BLaER1 (cell line): ENCODE results near the gene CYB561D2.

Experiments used
- H3K27ac ChIP-seq: shearing (Covaris generic); formaldehyde crosslinking; 2 replicates; pipeline ENCODE4 v1.8.1; 2022
- H3K27me3 ChIP-seq: shearing (Covaris generic); formaldehyde crosslinking; 2 replicates; pipeline ENCODE4 v1.8.1; 2022
- H3K36me3 ChIP-seq: shearing (Covaris generic); formaldehyde crosslinking; 2 replicates; pipeline ENCODE4 v1.8.1; 2022
- H3K4me1 ChIP-seq: shearing (Covaris generic); formaldehyde crosslinking; 2 replicates; pipeline ENCODE4 v1.8.1; 2022
- H3K4me2 ChIP-seq: shearing (Covaris generic); formaldehyde crosslinking; 2 replicates; pipeline ENCODE4 v1.8.1; 2022
- H3K4me3 ChIP-seq: shearing (Covaris generic); formaldehyde crosslinking; 2 replicates; pipeline ENCODE4 v1.8.1; 2022
- H3K9ac ChIP-seq: shearing (Covaris generic); formaldehyde crosslinking; 2 replicates; pipeline ENCODE4 v1.8.1; 2022
- H3K9me3 ChIP-seq: shearing (Covaris generic); formaldehyde crosslinking; 2 replicates; pipeline ENCODE4 v1.8.1; 2022
- H4K20me1 ChIP-seq: shearing (Covaris generic); formaldehyde crosslinking; 2 replicates; pipeline ENCODE4 v1.8.1; 2022
- Cebpa-rat ChIP-seq: shearing (Covaris generic); IDR thresholded peaks from 2 replicates; pipeline ENCODE4 v1.8.1; 2022

Gene CYB561D2

DNA sequence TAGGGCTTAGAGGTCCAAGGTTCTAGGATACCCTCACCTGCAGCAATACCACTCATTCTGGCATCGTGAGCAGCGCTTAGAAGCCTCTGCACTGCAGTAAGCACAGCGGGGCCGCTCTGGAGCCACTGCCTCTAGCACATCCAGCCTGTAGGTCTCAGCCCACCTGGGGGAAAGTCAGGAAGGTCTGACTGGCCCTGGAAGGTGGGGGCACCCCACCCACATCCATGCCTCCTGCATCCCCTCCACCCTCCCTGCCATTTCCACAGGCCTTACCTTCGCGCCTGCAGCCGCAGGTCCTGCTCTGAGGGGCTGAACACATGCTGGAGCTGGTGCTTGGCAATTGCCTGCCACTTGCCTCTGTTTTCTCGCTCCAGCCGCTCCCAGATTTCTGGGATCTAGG lies 9.1 kb upstream of the CYB561D2 start:
- H3K4me2 ChIP-seq = peak overlapping the region; percentile 95
- H3K4me1 ChIP-seq = peaks cover 70% of the 10 kb centered on the region
- peak overlapping the region; percentile 88 for H3K4me3 ChIP-seq
- no peaks in the 10 kb centered on the region for H3K36me3 ChIP-seq
- H3K9me3 ChIP-seq = no peaks in the 10 kb centered on the region
- H4K20me1 ChIP-seq = peaks cover 6% of the 10 kb centered on the region
- peak overlapping the region; percentile 94; the same call in 1 of the 2 replicates for H3K9ac ChIP-seq
- no peak for TF ChIP-seq Cebpa-rat
- H3K27me3 ChIP-seq = peaks cover 37% of the 10 kb centered on the region
- H3K27ac ChIP-seq = peak overlapping the region; percentile 97

DNA sequence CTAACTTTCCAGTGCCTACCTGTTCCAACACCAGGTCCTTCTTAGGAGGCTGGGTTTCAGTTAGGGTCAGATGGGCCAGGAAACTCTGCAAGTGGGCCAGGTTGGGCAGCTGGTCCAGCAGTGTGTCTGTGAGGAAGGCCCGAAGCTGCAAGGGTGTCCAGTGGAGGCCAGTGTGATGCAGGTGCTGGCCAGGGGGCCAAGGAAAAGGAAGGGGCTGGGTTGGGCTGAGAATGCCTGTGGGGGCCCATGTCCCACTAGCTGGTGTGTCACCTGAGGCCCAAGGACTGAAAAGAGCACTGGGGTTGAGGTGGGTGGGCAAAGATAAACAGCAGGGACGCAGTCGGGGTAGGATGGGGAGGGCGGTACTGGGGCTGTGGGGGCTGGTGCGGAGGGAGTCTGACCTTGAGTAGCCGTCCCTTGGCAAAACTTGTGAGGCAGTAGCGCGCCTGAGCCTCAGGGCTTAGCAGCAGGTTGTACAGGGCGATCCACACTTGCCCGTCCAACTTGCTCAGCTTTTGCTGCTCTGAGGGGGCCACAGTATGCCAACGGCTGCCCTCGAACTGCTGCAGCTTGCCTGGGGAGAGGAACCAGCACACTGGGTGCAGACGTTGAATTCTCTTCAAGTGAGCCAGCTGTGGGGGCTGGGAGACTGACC lies 8.5 kb upstream of the CYB561D2 start:
- no peak overlapping the region for H3K4me3 ChIP-seq
- H3K36me3 ChIP-seq = no peaks in the 10 kb centered on the region
- no peak overlapping the region for H3K27ac ChIP-seq
- no peak for TF ChIP-seq Cebpa-rat
- H4K20me1 ChIP-seq = no peaks in the 10 kb centered on the region; the same call in 1 of the 2 replicates
- H3K9me3 ChIP-seq = no peaks in the 10 kb centered on the region
- peak overlapping the region; percentile 26 for H3K4me2 ChIP-seq
- peaks cover 37% of the 10 kb centered on the region for H3K27me3 ChIP-seq
- peaks cover 70% of the 10 kb centered on the region for H3K4me1 ChIP-seq
- no peak overlapping the region for H3K9ac ChIP-seq

DNA sequence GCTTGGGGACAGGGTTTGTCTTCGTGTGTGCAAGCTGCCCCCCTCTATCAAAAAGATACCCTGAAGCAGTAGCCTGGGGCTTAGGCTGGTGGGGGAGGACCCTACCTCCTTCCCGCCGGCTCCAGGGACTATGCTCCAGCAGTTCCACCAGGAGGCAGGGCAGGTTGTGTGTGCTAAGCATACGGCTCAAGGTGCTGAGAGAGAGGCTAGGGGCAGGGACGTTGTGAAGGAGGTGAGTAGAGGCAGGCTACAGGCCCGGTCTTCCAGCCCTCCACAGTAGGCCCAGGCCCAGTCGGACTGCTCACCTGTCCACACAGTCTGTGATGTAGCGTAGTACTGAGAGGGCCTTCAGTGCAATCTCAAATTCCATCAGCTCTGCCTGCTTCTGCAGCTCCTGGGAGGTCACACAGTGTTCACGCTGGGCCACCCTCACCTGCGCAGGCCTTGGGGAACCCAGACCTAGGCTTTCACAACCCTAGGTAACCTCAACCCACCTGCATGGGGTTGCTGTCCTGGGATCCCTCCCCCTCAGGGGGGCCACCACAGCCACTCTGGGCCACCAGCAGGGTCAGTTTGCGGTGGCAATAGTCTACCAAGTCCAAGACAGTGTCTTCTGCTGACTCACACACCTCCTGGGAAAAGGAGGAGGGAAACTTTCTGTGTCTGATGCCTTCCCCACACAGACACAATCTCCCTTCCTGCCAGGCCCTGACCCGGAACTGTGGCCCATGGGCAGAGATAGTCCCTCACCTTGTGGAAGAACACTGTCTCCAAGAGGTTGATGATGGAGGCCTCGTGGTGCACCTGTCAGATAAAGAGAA lies 7.6 kb upstream of the CYB561D2 start:
- H3K4me2 ChIP-seq = peak overlapping the region; percentile 26
- no peaks in the 10 kb centered on the region for H3K9me3 ChIP-seq
- H3K4me3 ChIP-seq = no peak overlapping the region
- H4K20me1 ChIP-seq = no peaks in the 10 kb centered on the region
- TF ChIP-seq Cebpa-rat = no peak
- H3K36me3 ChIP-seq = peaks cover 8% of the 10 kb centered on the region
- H3K4me1 ChIP-seq = peaks cover 70% of the 10 kb centered on the region
- H3K9ac ChIP-seq = no peak overlapping the region
- peaks cover 37% of the 10 kb centered on the region for H3K27me3 ChIP-seq
- H3K27ac ChIP-seq = no peak overlapping the region

DNA sequence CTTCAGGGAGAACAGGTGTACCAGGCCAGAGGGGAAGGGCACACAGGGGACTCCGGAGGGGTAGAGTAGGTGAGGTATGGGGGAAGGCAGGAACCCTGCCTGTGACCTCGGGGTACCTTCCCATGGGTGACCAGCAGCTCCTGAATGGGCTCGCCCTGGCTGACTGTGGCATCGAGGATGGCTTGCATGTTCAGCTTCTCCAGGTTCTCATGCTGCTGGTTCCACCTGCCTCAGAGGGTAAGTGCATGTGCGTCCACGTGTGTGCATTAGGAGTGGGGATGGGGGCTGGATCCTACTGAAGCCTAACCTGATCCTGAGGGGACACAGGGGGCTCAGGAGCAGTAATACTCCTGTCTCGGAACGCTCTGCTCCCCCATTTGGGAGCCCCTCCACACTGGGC lies 5.7 kb upstream of the CYB561D2 start:
- peaks cover 30% of the 10 kb centered on the region for H3K27me3 ChIP-seq
- H3K4me2 ChIP-seq = peak overlapping the region; percentile 84
- H3K9me3 ChIP-seq = no peaks in the 10 kb centered on the region
- H3K9ac ChIP-seq = no peak overlapping the region
- peaks cover 21% of the 10 kb centered on the region for H3K36me3 ChIP-seq
- peaks cover 10% of the 10 kb centered on the region; the same call in 1 of the 2 replicates for H4K20me1 ChIP-seq
- peak overlapping the region; percentile 49 for H3K4me3 ChIP-seq
- TF ChIP-seq Cebpa-rat = no peak
- no peak overlapping the region for H3K27ac ChIP-seq
- peaks cover 67% of the 10 kb centered on the region for H3K4me1 ChIP-seq

DNA sequence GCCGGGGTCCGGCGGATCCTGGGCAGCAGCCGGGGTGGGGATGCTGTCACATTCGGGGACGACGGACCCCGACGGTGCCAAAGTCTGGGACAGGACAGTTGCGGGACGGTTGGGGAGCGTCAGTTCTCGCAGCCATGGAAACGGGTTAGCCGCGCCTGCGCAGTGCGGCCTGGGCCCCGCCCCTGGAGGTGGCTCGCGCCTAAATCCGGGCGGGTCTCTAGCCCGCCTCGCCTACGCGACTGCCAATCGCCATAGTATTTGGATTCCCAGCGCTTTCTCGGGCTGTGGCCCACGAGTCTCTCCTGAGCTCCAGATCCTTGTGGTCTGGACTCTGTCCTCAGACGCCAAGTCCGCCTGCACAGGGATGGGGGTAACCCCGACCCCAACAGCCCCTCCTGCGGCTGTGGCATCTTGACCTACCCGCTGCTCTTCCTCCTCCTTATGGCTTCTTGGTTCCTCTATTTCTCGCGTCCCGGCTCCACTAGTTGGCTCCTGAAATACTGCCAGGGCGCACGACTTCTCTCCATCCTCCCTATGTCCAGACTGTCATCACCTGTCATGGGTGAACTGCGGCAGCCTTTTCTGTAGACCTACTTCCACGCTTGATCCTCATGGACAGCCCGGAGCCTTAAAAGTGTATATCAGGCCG lies 5.0 kb upstream of the CYB561D2 start, which contains the start of gene ZMYND10:
TSS of gene ZMYND10 (minus strand) at position 147 of the 649 bp plus-strand sequence. CDS start 153 bp downstream, outside the sequence.
- H3K27ac ChIP-seq = no peak within 1 kb of the TSS
- peak within 1 kb of the TSS; percentile 49 for H3K4me3 ChIP-seq
- peaks cover 10% of the 10 kb centered on the region; the same call in 1 of the 2 replicates for H4K20me1 ChIP-seq
- no peaks in the 10 kb centered on the region for H3K9me3 ChIP-seq
- peak within 1 kb of the TSS; percentile 84 for H3K4me2 ChIP-seq
- H3K36me3 ChIP-seq = peaks cover 21% of the 10 kb centered on the region
- peak within 1 kb of the TSS; percentile 39; the same call in 1 of the 2 replicates for H3K9ac ChIP-seq
- H3K27me3 ChIP-seq = peaks cover 23% of the 10 kb centered on the region
- peaks cover 65% of the 10 kb centered on the region for H3K4me1 ChIP-seq
- no peak for TF ChIP-seq Cebpa-rat

DNA sequence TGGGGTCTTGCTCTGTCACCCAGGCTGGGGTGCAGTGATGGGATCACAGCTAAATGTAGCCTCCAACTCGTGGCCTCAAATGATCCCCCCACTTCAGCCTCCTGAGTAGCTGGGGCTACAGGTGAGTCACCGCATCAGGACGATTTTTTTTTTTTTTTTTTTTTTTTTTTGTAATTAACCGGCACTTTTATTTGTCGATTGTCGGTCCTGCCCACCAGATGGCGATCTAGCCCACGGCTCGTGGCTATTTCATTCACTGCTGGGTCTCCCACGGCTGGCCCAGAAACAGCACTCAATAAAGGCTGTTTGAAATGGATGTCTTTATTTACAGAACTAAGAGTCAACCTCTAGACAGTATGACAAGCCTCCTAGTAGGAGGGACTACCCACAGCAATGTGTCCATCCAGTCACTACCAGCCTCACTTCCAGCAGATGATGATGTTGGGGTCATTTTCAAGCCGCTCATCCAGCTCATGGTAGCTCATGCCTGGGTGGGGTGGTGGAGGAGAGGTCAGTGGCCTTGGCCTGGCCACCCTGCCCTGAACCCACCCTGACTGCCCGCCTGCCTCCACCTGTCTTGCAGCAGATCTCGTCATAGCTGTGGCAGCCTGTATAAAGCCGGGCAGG lies 3.4 kb upstream of the CYB561D2 start:
- Histone ChIP-seq H3K9ac (0 out of 2 replicates have a peak overlapping the region, but pooled peaks have one; percentile 0), H3K4me2 (no peak overlapping the region)

DNA sequence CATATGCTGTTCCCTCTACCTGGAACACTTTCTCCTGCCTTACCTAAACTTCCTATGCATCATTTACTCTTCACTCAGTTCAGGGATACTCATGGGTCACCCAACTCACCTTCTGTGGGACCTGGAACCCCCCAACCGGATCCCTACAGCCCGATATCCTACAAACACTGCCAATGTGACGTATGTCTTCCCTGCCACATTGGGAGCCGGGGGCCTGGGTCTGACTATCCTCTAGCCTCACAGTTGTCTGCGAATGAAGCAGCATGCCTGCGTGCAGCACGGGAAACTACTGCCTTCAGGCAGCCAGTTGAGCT lies 492 bp upstream of the CYB561D2 start:
- Histone ChIP-seq H3K4me2 (peak overlapping the region; percentile 98), H4K20me1 (peaks cover 53% of the 10 kb centered on the region), H3K27me3 (peaks cover 7% of the 10 kb centered on the region; the same call in 1 of the 2 replicates), H3K9ac (peak overlapping the region; percentile 85), H3K9me3 (no peaks in the 10 kb centered on the region), H3K36me3 (peaks cover 50% of the 10 kb centered on the region), H3K4me1 (peaks cover 46% of the 10 kb centered on the region), H3K27ac (peak overlapping the region; percentile 87), H3K4me3 (peak overlapping the region; percentile 74)
- TF ChIP-seq Cebpa-rat = no peak

More for the DNA sequence above, 3.4 kb upstream of the CYB561D2 start:
- H3K4me3 ChIP-seq = no peak overlapping the region
- H3K9me3 ChIP-seq = no peaks in the 10 kb centered on the region
- no peak for TF ChIP-seq Cebpa-rat
- no peak overlapping the region for H3K27ac ChIP-seq
- peaks cover 26% of the 10 kb centered on the region for H3K36me3 ChIP-seq
- peaks cover 24% of the 10 kb centered on the region for H4K20me1 ChIP-seq
- H3K4me1 ChIP-seq = peaks cover 62% of the 10 kb centered on the region
- peaks cover 11% of the 10 kb centered on the region; the same call in 1 of the 2 replicates for H3K27me3 ChIP-seq

DNA sequence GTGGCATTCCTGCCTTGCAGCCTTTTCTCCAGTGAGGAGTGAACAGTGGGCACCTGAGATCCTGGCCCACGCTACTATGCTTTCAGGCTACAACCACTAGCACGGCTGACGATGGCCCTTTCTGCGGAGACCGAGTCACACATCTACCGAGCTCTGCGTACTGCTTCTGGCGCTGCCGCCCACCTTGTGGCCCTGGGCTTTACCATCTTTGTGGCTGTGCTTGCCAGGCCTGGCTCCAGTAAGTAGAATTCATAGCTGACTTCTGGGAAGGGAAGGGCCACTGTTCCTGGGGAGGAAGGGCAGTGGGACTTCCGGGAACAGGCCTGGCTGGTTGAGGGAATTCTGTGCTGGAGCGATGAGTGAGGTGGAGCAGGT lies 648 bp downstream of the CYB561D2 start:
- Histone ChIP-seq H3K36me3 (peaks cover 61% of the 10 kb centered on the region), H3K9me3 (no peaks in the 10 kb centered on the region), H4K20me1 (peaks cover 64% of the 10 kb centered on the region), H3K9ac (peak overlapping the region; percentile 85), H3K4me1 (peaks cover 46% of the 10 kb centered on the region), H3K4me3 (peak overlapping the region; percentile 74), H3K27ac (no peak overlapping the region), H3K4me2 (peak overlapping the region; percentile 98), H3K27me3 (no peaks in the 10 kb centered on the region)
- no peak for TF ChIP-seq Cebpa-rat

DNA sequence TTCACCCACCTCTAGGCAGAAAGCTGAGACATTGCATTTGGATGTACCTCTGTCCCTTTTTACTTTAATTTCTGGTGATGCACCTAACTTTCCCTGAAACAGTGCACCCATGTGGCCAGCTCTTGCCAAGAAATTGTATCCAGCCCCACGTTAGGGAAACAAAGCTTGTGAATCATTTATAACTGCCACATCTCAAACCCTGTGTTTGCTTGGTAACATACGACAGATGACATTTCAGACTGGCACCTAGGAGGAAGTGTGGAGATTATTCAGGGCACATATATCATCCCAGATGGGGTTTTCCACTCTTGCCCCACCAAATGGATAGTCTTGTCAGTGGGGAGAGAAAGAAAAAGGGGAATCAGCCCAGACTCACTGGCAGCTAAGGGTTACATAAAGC lies 2.1 kb downstream of the CYB561D2 start:
- Histone ChIP-seq H3K4me1 (peaks cover 59% of the 10 kb centered on the region), H3K9me3 (no peaks in the 10 kb centered on the region), H3K4me2 (no peak overlapping the region), H3K27ac (no peak overlapping the region), H4K20me1 (peaks cover 79% of the 10 kb centered on the region), H3K9ac (no peak overlapping the region), H3K4me3 (no peak overlapping the region), H3K36me3 (peaks cover 71% of the 10 kb centered on the region), H3K27me3 (no peaks in the 10 kb centered on the region)
- no peak for TF ChIP-seq Cebpa-rat
